Measurements from ENCODE around the gene MRPL46. TPM values are rescaled to one million over a fixed set of nuclear protein-coding genes. Genes with fewer than 3 reads are reported as not detected.

The MRPL46 gene
- polyA plus RNA-seq, 1 donor from 2014 or later: 41.0 TPM

- Histone ChIP-seq H3K9ac (ENCODE audit: low read length) (no peak overlapping the region), H3K27ac (ENCODE audit: low read length) (no peak overlapping the region), H2AFZ (ENCODE audit: low read depth, low read length) (no peak overlapping the region), H4K20me1 (ENCODE audit: insufficient read depth) (no peaks in the 10 kb centered on the region), H3K79me2 (replicated peaks; ENCODE audit: insufficient read depth, low read length) (no peaks in the 10 kb centered on the region), H3K9me2 (ENCODE audit: insufficient read depth, low read length) (no peaks in the 10 kb centered on the region), H3K4me3 (ENCODE audit: low read length) (no peak overlapping the region), H3K27me3 (ENCODE audit: insufficient read depth, low read depth, low read length) (no peaks in the 10 kb centered on the region), H3K9me3 (ENCODE audit: low read length) (no peaks in the 10 kb centered on the region), H3K36me3 (ENCODE audit: insufficient read depth, low read length) (no peaks in the 10 kb centered on the region), H3K4me2 (ENCODE audit: low read length) (no peak overlapping the region), H3F3A (ENCODE audit: insufficient read depth, low read length, poor library complexity, severe bottlenecking) (no peaks in the 10 kb centered on the region)
- no peak for TF ChIP-seq CTCF (IDR thresholded peaks at IDR 0.05; ENCODE audit: poor library complexity, severe bottlenecking)
Measured at GRCh38 chr15:88509321-88509720, 42.1 kb upstream of the MRPL46 start.

GRCh38 chr15:88506628-88507027 lies 39.4 kb upstream of the MRPL46 start:
- TF ChIP-seq REST (IDR thresholded peaks at IDR 0.05; ENCODE audit: borderline replicate concordance): no peak
- TF ChIP-seq RAD21 (conservative IDR thresholded peaks at IDR 0.05): no peak
- no peak for TF ChIP-seq EZH2 (IDR thresholded peaks at IDR 0.05; ENCODE audit: borderline replicate concordance, insufficient read depth, low read length, poor library complexity, severe bottlenecking)
- no peak for TF ChIP-seq EP300 (conservative IDR thresholded peaks at IDR 0.05; ENCODE audit: poor library complexity, severe bottlenecking)
- Histone ChIP-seq H3K27ac (ENCODE audit: low read length) (no peak overlapping the region), H4K20me1 (ENCODE audit: insufficient read depth) (no peaks in the 10 kb centered on the region), H3K9ac (ENCODE audit: low read length) (no peak overlapping the region), H3K4me3 (ENCODE audit: low read length) (no peak overlapping the region), H3K79me2 (replicated peaks; ENCODE audit: insufficient read depth, low read length) (no peaks in the 10 kb centered on the region), H3K9me3 (ENCODE audit: low read length) (no peaks in the 10 kb centered on the region), H2AFZ (ENCODE audit: low read depth, low read length) (no peak overlapping the region), H3K9me2 (ENCODE audit: insufficient read depth, low read length) (no peaks in the 10 kb centered on the region), H3K36me3 (ENCODE audit: insufficient read depth, low read length) (no peaks in the 10 kb centered on the region), H3F3A (ENCODE audit: insufficient read depth, low read length, poor library complexity, severe bottlenecking) (no peaks in the 10 kb centered on the region), H3K4me2 (ENCODE audit: low read length) (no peak overlapping the region), H3K27me3 (ENCODE audit: insufficient read depth, low read depth, low read length) (no peaks in the 10 kb centered on the region)

GRCh38 chr15:88505721-88506120 lies 38.5 kb upstream of the MRPL46 start:
- H3K27me3 ChIP-seq (ENCODE audit: insufficient read depth, low read depth, low read length): no peaks in the 10 kb centered on the region
- H4K20me1 ChIP-seq (ENCODE audit: insufficient read depth): no peaks in the 10 kb centered on the region
- H3F3A ChIP-seq (ENCODE audit: insufficient read depth, low read length, poor library complexity, severe bottlenecking): no peaks in the 10 kb centered on the region
- H3K9ac ChIP-seq (ENCODE audit: low read length): no peak overlapping the region
- H2AFZ ChIP-seq (ENCODE audit: low read depth, low read length): no peak overlapping the region
- no peak overlapping the region for H3K27ac ChIP-seq (ENCODE audit: low read length)
- H3K9me3 ChIP-seq (ENCODE audit: low read length): no peaks in the 10 kb centered on the region
- H3K4me2 ChIP-seq (ENCODE audit: low read length): no peak overlapping the region
- TF ChIP-seq EP300 (conservative IDR thresholded peaks at IDR 0.05; ENCODE audit: poor library complexity, severe bottlenecking) (no peak), MXI1 (conservative IDR thresholded peaks at IDR 0.05; ENCODE audit: poor library complexity, severe bottlenecking) (no peak), RAD21 (conservative IDR thresholded peaks at IDR 0.05) (no peak), TAF1 (IDR thresholded peaks at IDR 0.05; ENCODE audit: low read depth) (no peak), REST (IDR thresholded peaks at IDR 0.05; ENCODE audit: borderline replicate concordance) (no peak), POLR2AphosphoS5 (IDR thresholded peaks at IDR 0.05) (no peak), SMC3 (conservative IDR thresholded peaks at IDR 0.05; ENCODE audit: poor library complexity) (no peak), EZH2 (IDR thresholded peaks at IDR 0.05; ENCODE audit: borderline replicate concordance, insufficient read depth, low read length, poor library complexity, severe bottlenecking) (no peak), CTCF (IDR thresholded peaks at IDR 0.05; ENCODE audit: poor library complexity, severe bottlenecking) (no peak)
- no peaks in the 10 kb centered on the region for H3K9me2 ChIP-seq (ENCODE audit: insufficient read depth, low read length)
- H3K79me2 ChIP-seq (replicated peaks; ENCODE audit: insufficient read depth, low read length): no peaks in the 10 kb centered on the region
- H3K36me3 ChIP-seq (ENCODE audit: insufficient read depth, low read length): no peaks in the 10 kb centered on the region
- no peak overlapping the region for H3K4me3 ChIP-seq (ENCODE audit: low read length)
